CD4-positive, alpha-beta memory T cell (primary cell): ENCODE measurements around the gene FBXO24. TPM values are rescaled to one million over a fixed set of nuclear protein-coding genes. Genes with fewer than 3 reads are reported as not detected.

Source experiments
- CTCF ChIA-PET: fragments of 350-600 bp; sonication (Branson Sonifier 250); formaldehyde crosslinking; loops from one replicate; lab custom pipeline; 2021; ENCODE audit warnings: inconsistent platforms; ENCODE audit not compliant: partially characterized antibody; lab: Charles Lee
- POLR2A ChIA-PET: fragments of 350-600 bp; sonication (Branson Sonifier 250); formaldehyde crosslinking; loops from one replicate; lab custom pipeline; 2021; ENCODE audit not compliant: partially characterized antibody; lab: Charles Lee
- DNase-seq, 5 donors: peaks; one replicate each; pipeline versions ENCODE4 v3.0.0 to v3.0.0-alpha.2; 2020 to 2022; ENCODE audit warnings: mixed read lengths in 1 of 5
- H3K27ac ChIP-seq: one replicate; pipeline ENCODE4 v1.7.0; 2013; ENCODE audit warnings: low read depth, low read length
- H3K27me3 ChIP-seq: 2 replicates; pipeline ENCODE4 v1.7.0; 2013; ENCODE audit warnings: mild to moderate bottlenecking, low read length, moderate library complexity; ENCODE audit not compliant: insufficient read depth
- H3K36me3 ChIP-seq: 2 replicates; pipeline ENCODE4 v1.7.0; 2013; ENCODE audit warnings: mild to moderate bottlenecking, low read length, moderate library complexity; ENCODE audit not compliant: insufficient read depth
- H3K4me1 ChIP-seq: 2 replicates; pipeline ENCODE4 v1.7.0; 2013; ENCODE audit warnings: mild to moderate bottlenecking, low read length, moderate library complexity; ENCODE audit not compliant: insufficient read depth
- H3K4me3 ChIP-seq, 2 donors: one replicate each; pipeline ENCODE4 v1.7.0; 2013; ENCODE audit warnings: low read length in 2 of 2, mild to moderate bottlenecking in 1 of 2
- H3K9me3 ChIP-seq, 2 donors: one replicate each; pipeline ENCODE4 v1.7.0; 2013; ENCODE audit warnings: low read length in 2 of 2, control low read depth in 1 of 2; ENCODE audit not compliant: control insufficient read depth in 1 of 2
- H3K27ac Mint-ChIP-seq, 7 donors: one replicate each; pipeline ENCODE4 v1.8.0; 2020 to 2021; ENCODE audit warnings: mixed read lengths in 7 of 7, mild to moderate bottlenecking in 6 of 7, inconsistent platforms in 3 of 7, moderate library complexity in 3 of 7
- H3K27me3 Mint-ChIP-seq, 2 donors: one replicate each; pipeline ENCODE4 v1.8.0; 2020 to 2021; ENCODE audit warnings: mixed read lengths in 2 of 2
- H3K36me3 Mint-ChIP-seq, 2 donors: one replicate each; pipeline ENCODE4 v1.8.0; 2020 to 2021; ENCODE audit warnings: mixed read lengths in 2 of 2, inconsistent platforms in 1 of 2, mild to moderate bottlenecking in 1 of 2
- H3K4me1 Mint-ChIP-seq, 4 donors: one replicate each; pipeline ENCODE4 v1.8.0; 2020 to 2021; ENCODE audit warnings: mixed read lengths in 4 of 4, mild to moderate bottlenecking in 1 of 4
- H3K4me3 Mint-ChIP-seq, 8 donors: one replicate each; pipeline ENCODE4 v1.8.0; 2020 to 2021; ENCODE audit warnings: mixed read lengths in 8 of 8, mild to moderate bottlenecking in 7 of 8, moderate library complexity in 6 of 8, inconsistent platforms in 3 of 8
- H3K9me3 Mint-ChIP-seq, 8 donors: one replicate each; pipeline ENCODE4 v1.8.0; 2020 to 2021; ENCODE audit warnings: mixed read lengths in 8 of 8, mild to moderate bottlenecking in 5 of 8, inconsistent platforms in 3 of 8, moderate library complexity in 1 of 8
- intact Hi-C: fragments of 100-400 bp; cut with micrococcal nuclease; formaldehyde crosslinking; loops from one replicate; pipeline ENCODE4 v1.15.1; 2023
- polyA plus RNA-seq, 2 donors: library from polyadenylated mRNA; unstranded; fragments of 300-500 nt; fragmentation: Illumina TruSeq; gene quantifications; one replicate each; pipeline ENCODE4 v1.2.3, GENCODE V29; 2021
- total RNA-seq, 2 experiments: library from RNA; stranded (reverse); gene quantifications; one replicate each; pipeline ENCODE4 v1.2.3, GENCODE V29; 2021

FBXO24 gene
- total and polyA plus RNA-seq, 4 experiments from 2014 or later = 0.36 to 2.1 (median 1.2) TPM

DNA sequence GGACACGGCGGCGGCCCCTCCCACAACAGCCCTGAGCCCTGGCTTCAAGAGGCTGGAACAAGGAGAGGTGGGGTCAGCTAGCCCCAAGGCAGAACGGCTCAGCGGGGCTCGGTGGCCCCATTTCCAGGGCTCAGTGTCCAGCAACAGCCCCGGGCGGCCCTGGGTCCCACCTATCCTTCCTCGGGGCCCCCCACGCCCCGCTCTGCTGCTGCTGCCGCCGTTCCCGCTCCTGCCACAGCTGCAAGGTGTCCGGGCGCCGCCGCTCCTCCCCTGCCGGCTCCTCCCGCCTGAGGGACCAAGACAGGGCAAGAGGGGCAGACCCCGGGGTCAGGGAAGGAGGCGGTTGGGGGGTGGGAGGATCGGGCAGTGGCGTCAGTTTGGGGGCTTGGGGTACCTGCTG lies 9.0 kb upstream of the FBXO24 start:
- no peak overlapping the region for H3K27ac ChIP-seq
- H3K9me3 Mint-ChIP-seq = no peaks in the 10 kb centered on the region
- H3K4me3 ChIP-seq = no peak overlapping the region
- intact Hi-C loops = no loop called here
- no peaks in the 10 kb centered on the region for H3K27me3 ChIP-seq
- no peak overlapping the region for H3K4me3 Mint-ChIP-seq
- peaks cover under 1 to 15% (median 1%) of the 10 kb centered on the region in 4 donors for H3K4me1 Mint-ChIP-seq
- H3K36me3 ChIP-seq = peaks cover 73% of the 10 kb centered on the region
- ChIA-PET POLR2A (interaction anchor here (1.2 to 2.9 kb wide), 5 partner anchors 8 to 29 kb away, joined by 3 to 20 read pairs (median 5); partner anchors contain the start of genes FBXO24 and LRCH4), CTCF (interaction anchor here (0.6 to 2.4 kb wide), 4 partner anchors 12 to 116 kb away, joined by 3 to 13 read pairs (median 4); no protein-coding TSS in a partner anchor)
- DNase-seq = no peak
- peaks cover 9 to 32% of the 10 kb centered on the region in 2 donors for H3K36me3 Mint-ChIP-seq
- H3K9me3 ChIP-seq = no peaks in the 10 kb centered on the region
- H3K27ac Mint-ChIP-seq = no peak overlapping the region
- H3K27me3 Mint-ChIP-seq = no peaks in the 10 kb centered on the region
- H3K4me1 ChIP-seq = peaks cover 16% of the 10 kb centered on the region

GRCh38 chr7:100577507-100577906 lies 8.6 kb upstream of the FBXO24 start:
- H3K27me3 ChIP-seq = no peaks in the 10 kb centered on the region
- H3K27ac Mint-ChIP-seq = no peak overlapping the region
- no peak overlapping the region for H3K27ac ChIP-seq
- H3K36me3 Mint-ChIP-seq = peaks cover 9 to 28% of the 10 kb centered on the region in 2 donors
- H3K27me3 Mint-ChIP-seq = no peaks in the 10 kb centered on the region
- no peaks in the 10 kb centered on the region for H3K9me3 ChIP-seq
- peaks cover 0 to 11% (median 2%) of the 10 kb centered on the region in 4 donors for H3K4me1 Mint-ChIP-seq
- H3K9me3 Mint-ChIP-seq = no peaks in the 10 kb centered on the region
- peaks cover 77% of the 10 kb centered on the region for H3K36me3 ChIP-seq
- no peak overlapping the region for H3K4me3 ChIP-seq
- POLR2A ChIA-PET = interaction anchor here (1.2 to 2.9 kb wide), 6 partner anchors 8 to 35 kb away, joined by 3 to 20 read pairs (median 4); partner anchors contain the start of genes FBXO24, LRCH4 and MOSPD3
- H3K4me3 Mint-ChIP-seq = no peak overlapping the region
- CTCF ChIA-PET = interaction anchor here (0.6 to 2.4 kb wide), 6 partner anchors 11 to 116 kb away, joined by 3 to 13 read pairs (median 4); no protein-coding TSS in a partner anchor
- no peak for DNase-seq
- peaks cover 20% of the 10 kb centered on the region for H3K4me1 ChIP-seq
- intact Hi-C loops = no loop called here

DNA sequence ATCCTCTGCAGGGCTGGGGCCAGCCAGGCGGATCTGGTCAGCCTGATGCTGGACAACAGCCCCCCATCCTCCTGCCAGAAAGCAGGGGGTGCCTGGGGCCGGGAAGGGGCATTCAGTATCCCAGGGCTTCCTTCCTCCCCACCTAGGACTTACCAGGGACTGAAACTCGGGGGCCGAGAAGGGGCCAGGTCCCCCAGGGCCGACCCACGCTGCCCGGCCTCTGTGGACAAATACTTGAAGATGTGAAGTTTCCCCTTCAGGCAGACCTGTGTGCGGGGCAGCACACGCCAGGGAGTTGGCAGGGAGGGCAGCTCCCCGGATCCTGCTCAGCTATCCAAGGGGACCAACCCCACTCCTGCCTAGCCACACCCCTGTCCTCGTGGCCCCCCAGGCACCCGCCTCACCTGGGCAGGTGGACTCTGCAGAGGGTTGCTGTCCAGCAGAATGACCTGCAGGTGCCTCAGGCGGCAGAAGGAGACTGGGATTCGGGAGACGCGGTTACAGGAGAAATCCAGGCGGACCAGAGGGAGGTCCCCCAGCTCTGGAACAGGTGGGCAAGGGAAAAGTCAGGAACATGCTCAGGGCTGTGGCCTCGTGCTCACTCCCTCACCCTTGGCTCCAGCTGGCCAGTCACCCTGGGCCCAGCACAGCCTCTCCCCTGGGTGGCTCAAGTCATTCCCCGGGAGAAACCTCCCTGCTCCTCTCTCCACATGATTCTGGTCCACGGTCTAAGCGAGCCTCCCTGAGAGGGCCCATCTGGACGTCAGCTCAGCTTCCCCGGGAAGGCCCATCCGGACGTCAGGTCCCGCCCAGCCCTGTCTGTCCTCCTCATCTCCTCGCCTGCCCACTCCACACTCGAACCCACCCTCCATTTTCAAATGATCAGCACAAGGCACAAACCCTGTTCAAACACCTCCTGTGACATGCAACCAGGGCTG lies 7.6 kb upstream of the FBXO24 start:
- H3K27me3 ChIP-seq = no peaks in the 10 kb centered on the region
- Mint-ChIP-seq H3K27me3 (no peaks in the 10 kb centered on the region), H3K27ac (peak overlapping the region in 3 of 7 donors; percentile 47 to 66 (median 65)), H3K4me1 (peaks cover 0 to 11% (median 5%) of the 10 kb centered on the region in 4 donors), H3K4me3 (no peak overlapping the region), H3K9me3 (no peaks in the 10 kb centered on the region), H3K36me3 (peaks cover 9 to 32% of the 10 kb centered on the region in 2 donors)
- intact Hi-C loops = no loop called here
- ChIA-PET POLR2A (interaction anchor here (0.8 to 2.9 kb wide), 8 partner anchors 7 to 452 kb away, joined by 3 to 20 read pairs (median 4); partner anchors contain the start of genes FBXO24, LRCH4, MBLAC1 and MOSPD3), CTCF (interaction anchor here (0.6 to 1.5 kb wide), 5 partner anchors 10 to 112 kb away, joined by 3 to 5 read pairs (median 3); no protein-coding TSS in a partner anchor)
- H3K4me1 ChIP-seq = peaks cover 31% of the 10 kb centered on the region
- H3K36me3 ChIP-seq = peaks cover 78% of the 10 kb centered on the region
- no peaks in the 10 kb centered on the region for H3K9me3 ChIP-seq
- H3K4me3 ChIP-seq = no peak overlapping the region
- no peak for DNase-seq
- no peak overlapping the region for H3K27ac ChIP-seq

- H3K4me3 ChIP-seq = no peak overlapping the region
- Mint-ChIP-seq H3K36me3 (peaks cover 9 to 31% of the 10 kb centered on the region in 2 donors), H3K9me3 (no peaks in the 10 kb centered on the region), H3K4me1 (peaks cover 8 to 15% (median 12%) of the 10 kb centered on the region in 4 donors), H3K27me3 (no peaks in the 10 kb centered on the region), H3K27ac (no peak overlapping the region), H3K4me3 (no peak overlapping the region)
- H3K9me3 ChIP-seq = no peaks in the 10 kb centered on the region
- ChIA-PET CTCF (interaction anchor here (1.5 to 12.0 kb wide), 2 partner anchors 17 to 271 kb away, joined by 3 to 266 read pairs; partner anchors contain the start of gene SLC12A9), POLR2A (interaction anchor here (1.4 to 11.4 kb wide), 3 partner anchors 12 to 151 kb away, joined by 6 to 307 read pairs (median 104); partner anchors contain the start of genes MEPCE and SAP25)
- intact Hi-C loops = no loop called here
- H3K27me3 ChIP-seq = no peaks in the 10 kb centered on the region
- H3K4me1 ChIP-seq = peaks cover 42% of the 10 kb centered on the region
- peaks cover 63% of the 10 kb centered on the region for H3K36me3 ChIP-seq
- no peak overlapping the region for H3K27ac ChIP-seq
- no peak for DNase-seq
Measured at GRCh38 chr7:100580466-100581283, 5.5 kb upstream of the FBXO24 start.

DNA sequence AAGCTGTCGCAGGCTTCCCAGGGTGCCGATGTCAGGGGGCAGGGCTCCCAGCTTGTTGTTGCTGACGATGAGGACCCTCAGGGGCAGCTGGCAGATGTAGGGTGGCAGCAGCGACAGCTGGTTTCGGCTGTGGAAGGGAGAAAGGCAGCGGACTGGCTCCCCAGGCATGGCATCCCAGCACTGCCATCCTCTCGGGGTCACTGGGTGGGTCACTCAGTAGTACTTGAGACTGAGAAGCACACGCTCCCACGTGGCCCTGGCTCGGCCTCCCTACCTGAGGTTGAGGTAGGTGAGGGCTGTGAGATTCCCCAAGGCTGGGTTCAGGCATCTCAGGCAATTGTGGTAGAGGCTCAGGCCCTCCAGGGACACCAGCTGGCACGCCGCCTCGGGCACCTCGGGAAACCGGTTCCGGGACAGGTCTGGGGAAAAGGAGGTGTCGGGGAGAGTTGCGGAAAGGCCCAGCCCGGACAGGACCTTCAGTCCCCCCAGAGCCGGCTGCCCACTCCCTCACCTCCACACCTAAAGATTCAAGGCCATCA lies 4.0 kb upstream of the FBXO24 start:
- no peak for DNase-seq
- H3K27ac ChIP-seq = peak overlapping the region; percentile 79
- H3K27me3 ChIP-seq = no peaks in the 10 kb centered on the region
- peaks cover 46% of the 10 kb centered on the region for H3K4me1 ChIP-seq
- no peaks in the 10 kb centered on the region for H3K9me3 ChIP-seq
- POLR2A ChIA-PET = interaction anchor here (0.6 to 11.4 kb wide), 9 partner anchors 13 to 482 kb away, joined by 3 to 307 read pairs (median 6); partner anchors contain the start of genes MEPCE, PCOLCE, POP7 and PPP1R35
- H3K4me3 Mint-ChIP-seq = peak overlapping the region in 7 of 8 donors; percentile 27 to 99 (median 92)
- H3K36me3 ChIP-seq = peaks cover 51% of the 10 kb centered on the region
- no peak overlapping the region for H3K4me3 ChIP-seq
- no peaks in the 10 kb centered on the region for H3K27me3 Mint-ChIP-seq
- peaks cover 0 to 2% (median 0%) of the 10 kb centered on the region in 8 donors for H3K9me3 Mint-ChIP-seq
- CTCF ChIA-PET = interaction anchor here (0.8 to 12.0 kb wide), 4 partner anchors 18 to 270 kb away, joined by 3 to 266 read pairs (median 4); partner anchors contain the start of gene SLC12A9
- H3K4me1 Mint-ChIP-seq = peaks cover 11 to 21% (median 17%) of the 10 kb centered on the region in 4 donors
- intact Hi-C loops = no loop called here
- H3K36me3 Mint-ChIP-seq = peaks cover 5 to 24% of the 10 kb centered on the region in 2 donors
- H3K27ac Mint-ChIP-seq = peak overlapping the region; percentile 86 to 99 (median 94)

- H3K4me3 Mint-ChIP-seq = peak overlapping the region; percentile 68 to 99 (median 96)
- CTCF ChIA-PET = interaction anchor here (1.5 to 12.0 kb wide), 5 partner anchors 19 to 269 kb away, joined by 3 to 266 read pairs (median 5); partner anchors contain the start of genes MOSPD3 and SLC12A9
- Histone ChIP-seq H3K9me3 (no peaks in the 10 kb centered on the region), H3K4me1 (peaks cover 48% of the 10 kb centered on the region), H3K27me3 (no peaks in the 10 kb centered on the region), H3K4me3 (peak overlapping the region; percentile 38 to 98), H3K27ac (peak overlapping the region; percentile 79), H3K36me3 (peaks cover 47% of the 10 kb centered on the region)
- peaks cover 0 to 2% (median 0%) of the 10 kb centered on the region in 8 donors for H3K9me3 Mint-ChIP-seq
- no peaks in the 10 kb centered on the region for H3K27me3 Mint-ChIP-seq
- peaks cover 5 to 24% of the 10 kb centered on the region in 2 donors for H3K36me3 Mint-ChIP-seq
- peaks cover 11 to 21% (median 17%) of the 10 kb centered on the region in 4 donors for H3K4me1 Mint-ChIP-seq
- intact Hi-C loops = loop anchor here (1.0 kb wide), 1 partner anchor 12 kb away; no protein-coding TSS in a partner anchor
- POLR2A ChIA-PET = interaction anchor here (1.4 to 11.4 kb wide), 14 partner anchors 14 to 153 kb away, joined by 7 to 307 read pairs (median 65); partner anchors contain the start of genes AGFG2, GIGYF1, GNB2 and MEPCE
- no peak for DNase-seq
- peak overlapping the region; percentile 86 to 99 (median 96) for H3K27ac Mint-ChIP-seq
Measured at GRCh38 chr7:100582650-100583049, 3.5 kb upstream of the FBXO24 start.
